ENCODE measurements around the gene MIER1. TPM values are rescaled to one million over a fixed set of nuclear protein-coding genes. Genes with fewer than 3 reads are reported as not detected.

MIER1 gene
- total and polyA plus RNA-seq, 9 of the 15 experiments (the other 6 are each of a cell fraction or from before 2014, with no cell fraction given) = 13.9 to 34.8 (median 21.5) TPM

- FAIRE-seq = no peak
- H3K4me1 ChIP-seq (replicated peaks in 1 of 2; ENCODE audit: control insufficient read depth in 2 of 2, insufficient read depth in 2 of 2, low read length in 2 of 2) = peaks cover 0 to 4% of the 10 kb centered on the region in 2 experiments; a peak in 2 of 5 replicates
- H3K36me3 ChIP-seq (ENCODE audit: control insufficient read depth, insufficient read depth, low read length) = peaks cover 21% of the 10 kb centered on the region; the same call in 2 of the 3 replicates
- in situ Hi-C loops (cut with MboI) = loop anchor here (5.0 kb wide), 1 partner anchor 143 kb away; no protein-coding TSS in a partner anchor
- DNase-seq (ENCODE audit: extremely low read depth in 1 of 4, low spot score in 3 of 4) = no peak
- no peaks in the 10 kb centered on the region for H3K79me2 ChIP-seq (ENCODE audit: control insufficient read depth, insufficient read depth, low read length)
- H3K4me3 ChIP-seq = no peak overlapping the region
- no peaks in the 10 kb centered on the region for H3K9me3 ChIP-seq (replicated peaks; ENCODE audit: control insufficient read depth, insufficient read depth, low read depth, low read length)
- H3K9me1 ChIP-seq (ENCODE audit: control insufficient read depth, insufficient read depth, low read length) = no peaks in the 10 kb centered on the region
- H4K20me1 ChIP-seq (replicated peaks; ENCODE audit: control insufficient read depth, insufficient read depth, low read length) = no peaks in the 10 kb centered on the region
- ChIA-PET CTCF (ENCODE audit: low intra/inter-chr PET ratio) (no interaction called here), POLR2A (no interaction called here)
- intact Hi-C loops (cut with micrococcal nuclease) = no loop called here
- H3K27me3 ChIP-seq (ENCODE audit: control insufficient read depth in 2 of 2, insufficient read depth in 2 of 2, low read length in 2 of 2) = no peaks in the 10 kb centered on the region
- no peak overlapping the region for H3K9ac ChIP-seq (ENCODE audit: insufficient read depth in 1 of 2, low read depth in 2 of 2, low read length in 2 of 2)
- no peak overlapping the region for H3K4me2 ChIP-seq (ENCODE audit: insufficient read depth, low read length)
- no peak for TF ChIP-seq CEBPG (CRISPR knock-in tag; IDR thresholded peaks at IDR 0.05)
- 0 out of 4 replicates have a peak, but pooled peaks of 1 of the 2 experiments have one; percentile 24 for TF ChIP-seq CEBPG (tag; conservative IDR thresholded peaks at IDR 0.05 in 1 of 2, IDR thresholded peaks at IDR 0.05 in 1 of 2)
- TF ChIP-seq RAD21 (CRISPR knock-in tag; conservative IDR thresholded peaks at IDR 0.05 in 1 of 2, IDR thresholded peaks at IDR 0.05 in 1 of 2) = no peak
- TF ChIP-seq GTF2F1 (IDR thresholded peaks at IDR 0.05; ENCODE audit: low read depth, low read length) = no peak
- peak; percentile 39; the same call in 1 of the 2 replicates for TF ChIP-seq ZKSCAN8 (CRISPR knock-in tag; IDR thresholded peaks at IDR 0.05)
- TF ChIP-seq PYGO2 (tag; IDR thresholded peaks at IDR 0.05) = no peak
- TF ChIP-seq FOXA3 (CRISPR knock-in tag; conservative IDR thresholded peaks at IDR 0.05 in 1 of 2, IDR thresholded peaks at IDR 0.05 in 1 of 2) = peak in 1 of 2 experiments; percentile 83; a peak in 2 of 4 replicates
- no peak for TF ChIP-seq SMAD4 (CRISPR knock-in tag; conservative IDR thresholded peaks at IDR 0.05)
- ATAC-seq = no peak
- BruUV-seq (replicated peaks) = no TSS peak
- no peak overlapping the region for H2AFZ ChIP-seq (ENCODE audit: low read depth, low read length)
- H3K27ac ChIP-seq (ENCODE audit: extremely low read depth, low read depth, low read length) = no peak overlapping the region
- WGBS (ENCODE audit: insufficient coverage, low coverage, missing lambda C conversion rate) = 44% methylated on average over 1 of the region's 1 CpG
Measured at GRCh38 chr1:67004176-67004575, 79.4 kb downstream of the MIER1 start.

Measured in K562 (cell line).